HG03025 (cell line): ENCODE data around the gene RUSF1.
"Not testable (repeated sequence)": the region's sequence is repeated elsewhere in the genome, so short reads cannot be mapped to it uniquely, and the experiment has no call there.

ENCODE experiments used
- ATAC-seq: cut with Tn5 transposase; IDR thresholded peaks from one replicate; pipeline ENCODE4 v1.9.1; 2021; ENCODE audit warnings: mild to moderate bottlenecking, moderate library complexity; ENCODE audit not compliant: unreplicated experiment, low FRiP score

Gene RUSF1

DNA sequence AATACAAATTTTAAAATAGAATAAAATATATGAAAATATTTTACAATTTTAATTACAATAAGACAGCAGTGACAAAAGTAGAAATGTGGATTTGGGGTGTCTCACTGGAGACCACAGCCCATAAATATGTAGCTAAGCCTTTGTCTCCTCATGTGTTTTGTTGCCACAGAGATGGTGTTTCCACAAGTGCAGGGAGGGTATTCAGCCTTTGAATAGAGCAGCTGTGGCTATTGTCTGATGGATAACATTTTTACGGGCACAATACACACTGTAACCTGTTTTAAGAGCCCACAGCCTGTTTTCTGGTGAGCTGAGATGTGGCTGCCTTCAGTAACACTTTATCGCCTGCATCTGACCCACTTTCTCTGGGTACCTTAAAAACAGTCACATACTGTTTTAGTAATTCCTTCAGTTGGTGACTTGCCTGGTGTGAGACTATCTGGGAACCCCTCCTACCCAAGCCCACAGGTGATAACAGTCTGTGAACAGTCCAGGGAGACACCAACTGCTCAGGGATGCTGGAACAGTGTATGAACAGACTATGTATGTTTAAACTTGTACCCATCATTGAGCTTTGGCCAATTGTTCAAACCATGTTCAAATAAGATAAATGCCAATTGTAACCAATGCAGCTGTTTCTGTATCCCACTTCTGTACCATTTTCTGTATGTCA, 11.7 kb upstream of the RUSF1 start:
- ATAC-seq: no peak

DNA sequence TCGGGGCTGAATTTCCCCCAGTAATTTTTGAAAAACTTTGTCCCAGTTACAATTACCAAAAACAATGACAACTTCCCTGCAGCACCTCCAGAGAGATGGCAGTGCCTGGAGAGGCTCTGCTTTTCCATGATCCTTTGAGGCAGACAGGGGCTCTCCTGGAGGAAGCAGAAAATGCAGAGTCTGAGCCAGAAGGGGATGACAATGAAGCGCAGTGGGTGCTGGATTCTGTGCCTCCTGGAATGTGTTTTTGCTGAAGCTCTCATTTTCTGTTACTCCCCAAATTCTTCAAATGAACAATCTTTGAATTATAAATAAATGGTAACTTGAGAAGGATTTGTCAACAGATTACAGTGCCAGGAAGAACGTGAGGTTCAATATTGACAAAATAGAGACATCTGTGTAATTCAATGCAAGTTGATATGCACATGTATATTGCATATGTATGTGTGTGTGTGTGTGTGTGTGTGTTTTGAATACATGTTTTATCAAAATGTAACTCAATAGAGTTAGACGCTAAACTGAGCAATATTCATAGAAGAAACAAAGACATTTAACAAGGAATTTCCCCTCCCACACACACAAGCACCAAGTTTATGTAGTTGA, 9.7 kb upstream of the RUSF1 start:
- ATAC-seq: no peak

DNA sequence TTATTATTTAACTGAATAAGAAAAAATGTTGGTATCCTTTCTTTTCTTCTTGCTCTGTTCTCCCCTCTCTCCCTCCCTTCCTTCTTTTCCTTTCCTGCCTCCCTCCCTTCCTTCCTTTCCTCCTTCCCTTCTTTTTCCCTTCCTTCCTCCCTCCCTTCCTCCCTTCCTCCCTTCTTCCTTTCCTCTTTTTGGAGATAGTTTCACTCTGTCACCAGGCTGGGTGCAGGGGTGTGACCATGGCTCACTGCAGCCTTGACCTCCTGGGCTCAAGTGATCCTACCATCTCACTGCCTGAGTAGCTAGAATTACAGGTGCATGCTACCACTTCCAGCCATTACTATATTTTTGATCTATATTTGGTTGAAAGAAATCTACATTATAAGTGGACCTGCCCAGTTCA, 5.7 kb upstream of the RUSF1 start:
- no peak for ATAC-seq

DNA sequence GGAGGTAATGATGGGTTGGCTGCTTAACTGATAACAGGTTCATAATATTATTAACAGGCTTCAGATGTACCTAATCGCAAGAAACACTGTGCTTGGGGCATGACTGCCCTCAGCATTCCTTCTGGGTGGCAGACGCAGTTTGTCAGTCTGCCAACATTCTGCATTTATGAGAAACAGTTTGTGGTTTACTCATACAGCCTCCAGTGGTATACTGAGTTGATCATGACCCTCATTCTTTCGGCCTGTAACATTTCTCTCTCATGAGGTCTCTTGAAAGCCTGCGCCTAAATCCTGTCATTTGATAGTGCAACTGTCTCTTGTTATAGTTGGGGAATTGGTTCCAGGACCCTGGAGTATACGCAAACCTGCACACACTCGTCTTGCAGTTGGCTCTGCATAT, 4.9 kb upstream of the RUSF1 start:
- ATAC-seq: no peak

DNA sequence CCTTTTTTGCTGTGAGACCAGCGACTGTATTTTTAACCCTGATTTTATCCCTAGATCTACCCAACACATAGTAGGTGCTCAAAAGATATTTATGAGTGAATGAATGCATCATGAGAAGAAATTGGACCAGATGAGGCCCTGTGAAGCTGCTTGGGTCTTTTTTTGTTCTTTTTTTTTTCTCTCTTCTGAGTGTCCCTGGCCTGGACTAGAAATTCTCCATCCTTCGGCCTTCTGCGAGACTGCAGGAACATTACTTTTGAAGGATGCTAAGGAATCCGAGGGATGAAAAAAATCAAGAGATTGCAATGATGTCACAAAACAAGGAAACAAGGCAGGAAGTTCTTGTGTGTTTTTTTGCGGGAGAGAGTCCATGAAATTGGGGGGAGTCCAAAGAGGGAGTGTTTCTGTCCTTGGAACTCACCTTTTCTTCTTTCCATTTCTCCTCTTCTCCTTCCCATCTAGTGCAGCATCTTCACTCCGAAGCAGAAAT, 560 bp upstream of the RUSF1 start:
- ATAC-seq: no peak

DNA sequence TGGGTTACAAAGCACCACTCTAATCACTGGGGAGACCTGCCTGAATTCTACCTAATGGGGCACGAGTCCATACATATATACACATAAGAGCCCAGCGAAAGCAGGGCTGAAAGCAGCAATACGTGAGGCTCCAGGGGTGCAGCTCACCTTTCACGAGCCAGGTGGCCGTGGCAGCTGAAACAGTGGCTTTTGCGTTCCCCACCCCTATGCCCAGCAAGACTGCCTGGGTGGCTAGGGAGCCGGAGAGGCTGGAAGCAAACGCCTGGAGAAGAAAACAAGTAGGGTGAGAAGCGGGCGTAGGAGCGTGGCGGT, 618 bp downstream of the RUSF1 start:
- ATAC-seq: no peak

DNA sequence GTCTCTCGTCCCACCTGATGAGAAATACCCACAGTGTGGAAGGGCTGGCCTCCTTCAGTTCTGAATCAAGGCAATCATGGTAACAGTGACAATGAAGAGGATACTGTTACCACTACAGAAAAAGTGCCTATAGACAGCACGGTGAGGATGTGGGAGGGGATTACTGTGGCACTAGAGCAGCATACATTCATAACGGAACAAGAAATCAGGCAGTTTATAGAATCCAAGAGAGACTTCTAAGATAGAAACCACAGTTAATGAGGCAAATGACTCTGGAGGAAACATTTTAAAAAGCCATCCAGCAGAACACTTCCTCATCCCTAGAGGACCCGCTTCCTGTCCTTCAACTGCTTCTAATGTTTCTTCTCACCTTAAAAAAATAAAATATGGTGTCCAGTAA, 2.7 kb downstream of the RUSF1 start:
- ATAC-seq: no peak

DNA sequence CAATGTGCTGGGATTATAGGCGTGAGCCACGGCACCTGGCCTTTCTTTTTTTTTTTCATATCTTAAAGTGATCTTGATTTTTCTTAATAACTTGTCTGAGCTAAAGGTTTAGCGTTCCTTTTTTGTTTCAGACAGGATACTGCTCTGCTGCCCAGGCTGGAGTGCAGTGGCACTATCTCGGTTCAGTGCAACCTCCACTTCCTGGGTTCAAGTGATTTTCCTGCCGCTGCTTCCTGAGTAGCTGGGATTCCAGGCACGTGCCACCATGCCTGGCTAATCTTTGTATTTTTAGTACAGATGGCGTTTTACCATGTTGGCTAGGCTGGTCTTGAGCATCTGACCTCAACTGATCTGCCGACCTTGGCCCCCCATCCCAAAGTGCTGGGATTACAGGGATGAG, 4.0 kb downstream of the RUSF1 start:
- no peak for ATAC-seq

DNA sequence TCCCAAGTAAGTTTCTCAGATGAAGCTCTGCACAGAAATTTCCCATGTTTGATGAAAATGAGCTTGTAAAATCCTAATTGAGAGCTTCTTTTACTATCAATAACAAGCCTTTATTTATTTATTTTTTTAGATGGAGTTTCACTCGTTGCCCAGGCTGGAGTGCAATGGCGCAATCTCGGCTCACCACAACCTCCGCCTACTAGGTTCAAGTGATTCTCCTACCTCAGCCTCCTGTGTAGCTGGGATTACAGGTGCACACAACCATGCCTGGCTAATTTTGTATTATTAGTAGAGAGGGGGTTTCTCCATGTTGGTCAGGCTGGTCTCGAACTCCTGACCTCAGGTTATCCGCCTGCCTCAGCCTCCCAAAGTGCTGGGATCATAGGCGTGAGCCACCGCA, 4.6 kb downstream of the RUSF1 start:
- not testable (repeated sequence) for ATAC-seq

DNA sequence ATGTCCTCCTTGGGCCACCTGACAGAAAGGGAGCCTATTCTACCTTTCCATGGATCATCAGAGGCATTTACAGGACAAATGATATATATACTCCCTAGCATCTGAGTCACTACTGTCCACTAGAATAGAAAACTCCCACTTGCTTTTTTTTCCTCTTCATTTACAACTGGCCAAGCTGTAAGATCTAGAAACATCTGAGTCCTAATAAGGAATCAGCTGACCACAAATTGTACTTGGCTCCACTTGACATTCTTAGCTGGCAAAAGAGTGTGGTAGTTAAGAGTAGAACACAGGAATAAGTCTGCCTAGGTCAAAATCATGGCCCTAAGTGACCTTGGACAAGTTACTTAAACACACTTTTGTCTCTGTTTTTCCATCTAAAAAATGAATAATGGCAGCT, 5.2 kb downstream of the RUSF1 start:
- ATAC-seq: no peak

DNA sequence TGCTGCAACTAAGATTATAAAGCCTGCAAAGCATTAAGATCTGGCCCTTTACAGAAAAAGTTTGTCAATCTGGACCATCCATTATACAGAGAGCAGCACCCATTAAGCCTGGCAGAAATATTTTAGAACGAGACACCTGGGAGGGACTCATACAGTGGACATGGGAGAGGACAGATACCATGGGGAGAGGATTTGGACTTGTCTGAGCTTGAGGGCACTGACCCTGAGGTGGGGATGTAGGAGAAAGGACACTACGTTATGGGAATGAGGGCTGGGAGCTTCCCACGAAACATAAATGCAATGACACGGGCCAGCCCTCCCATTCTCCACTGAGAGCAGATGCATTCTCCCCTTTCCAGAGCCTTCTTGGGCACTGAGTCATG, 6.2 kb downstream of the RUSF1 start:
- no peak for ATAC-seq

DNA sequence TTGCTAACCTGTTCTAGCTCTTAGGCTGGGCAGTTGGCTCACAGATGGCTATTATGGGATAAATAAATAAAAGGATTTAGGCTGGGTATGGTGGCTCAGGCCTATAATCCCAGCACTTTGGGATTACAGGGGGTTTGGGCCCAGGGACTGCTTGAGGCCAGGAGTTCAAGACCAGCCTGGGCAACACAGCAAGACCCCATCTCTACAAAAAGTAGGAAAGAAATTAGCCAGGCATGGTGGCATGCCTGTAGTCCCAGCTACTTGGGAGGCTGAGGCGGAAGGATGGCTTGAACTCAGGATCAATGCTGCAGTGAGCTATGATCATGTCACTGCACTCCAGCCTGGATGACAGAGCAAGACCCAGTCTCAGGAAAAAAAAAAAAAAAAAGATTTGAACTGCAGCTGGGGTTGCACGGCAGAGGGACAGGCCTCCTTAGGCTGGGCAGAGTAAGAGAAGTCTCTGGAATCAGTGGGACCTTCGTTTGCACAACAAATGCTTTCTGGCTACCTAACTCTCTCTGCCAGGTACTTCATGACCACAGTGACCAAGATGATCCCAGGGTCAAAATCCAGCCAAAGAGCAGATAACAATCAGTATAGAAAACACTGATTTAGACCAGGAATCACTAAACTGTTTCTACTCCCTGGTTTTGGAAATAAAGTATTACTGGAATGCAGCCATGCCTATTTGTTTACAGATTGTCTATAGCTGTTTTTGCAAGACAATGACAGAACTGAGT, 6.8 kb downstream of the RUSF1 start:
- no peak for ATAC-seq

DNA sequence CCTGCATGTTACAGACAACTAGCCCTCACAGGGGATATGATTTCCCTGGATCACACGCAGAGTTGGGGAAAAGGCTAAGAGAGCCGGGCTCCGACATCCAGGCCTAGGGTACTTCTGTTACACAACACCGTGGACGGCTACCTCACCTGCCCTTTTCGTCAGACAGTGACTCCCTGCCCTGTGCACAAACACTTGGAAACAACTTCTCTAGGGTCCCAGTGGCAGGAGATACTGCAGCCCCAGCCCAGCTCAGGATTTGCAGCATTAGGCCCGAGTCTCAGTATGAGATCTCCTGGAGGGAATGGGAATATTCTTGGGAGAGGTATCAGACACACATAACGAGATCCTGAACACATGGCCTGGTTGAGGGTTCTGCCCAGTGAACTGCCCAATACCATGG, 8.3 kb downstream of the RUSF1 start:
- no peak for ATAC-seq

DNA sequence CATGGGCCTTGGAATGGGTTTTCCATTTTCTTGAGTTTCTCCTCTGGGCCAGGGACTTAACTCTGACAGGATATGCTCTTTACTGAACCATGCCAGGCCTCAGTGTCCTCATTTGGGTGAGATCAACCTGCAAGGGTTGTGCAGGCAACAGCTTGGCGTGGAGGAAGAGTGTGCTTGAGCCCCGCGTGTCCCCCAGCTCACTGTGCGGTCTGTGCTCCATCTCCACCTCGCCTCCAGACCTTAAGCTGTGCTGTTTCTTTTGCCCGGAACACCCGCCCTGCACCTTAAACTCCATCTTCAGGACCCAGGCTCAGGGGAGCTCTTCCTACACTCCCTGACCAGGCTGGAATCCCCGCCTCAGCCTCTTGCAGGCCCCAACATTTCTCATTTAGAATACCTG, 9.7 kb downstream of the RUSF1 start:
- no peak for ATAC-seq

DNA sequence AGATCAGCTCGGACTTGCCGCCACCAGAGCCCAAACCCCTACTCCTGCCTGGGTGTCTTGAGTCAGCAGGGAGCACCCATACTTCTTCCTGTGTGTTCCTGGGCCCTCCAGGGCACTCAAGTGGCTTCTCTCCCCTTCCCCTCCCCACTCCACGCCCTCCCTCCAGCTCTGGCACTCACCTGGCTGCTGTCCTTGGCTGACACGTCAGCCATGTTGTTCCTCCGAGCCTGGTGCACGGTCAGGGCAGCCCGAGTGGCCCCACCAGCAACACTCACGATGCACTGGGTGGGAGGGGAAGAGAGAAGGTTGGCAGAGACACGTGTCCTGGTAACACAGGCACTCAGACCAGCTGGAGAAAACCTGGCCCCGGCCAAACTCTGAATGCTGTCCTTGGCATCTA, 11.5 kb downstream of the RUSF1 start:
- no peak for ATAC-seq

DNA sequence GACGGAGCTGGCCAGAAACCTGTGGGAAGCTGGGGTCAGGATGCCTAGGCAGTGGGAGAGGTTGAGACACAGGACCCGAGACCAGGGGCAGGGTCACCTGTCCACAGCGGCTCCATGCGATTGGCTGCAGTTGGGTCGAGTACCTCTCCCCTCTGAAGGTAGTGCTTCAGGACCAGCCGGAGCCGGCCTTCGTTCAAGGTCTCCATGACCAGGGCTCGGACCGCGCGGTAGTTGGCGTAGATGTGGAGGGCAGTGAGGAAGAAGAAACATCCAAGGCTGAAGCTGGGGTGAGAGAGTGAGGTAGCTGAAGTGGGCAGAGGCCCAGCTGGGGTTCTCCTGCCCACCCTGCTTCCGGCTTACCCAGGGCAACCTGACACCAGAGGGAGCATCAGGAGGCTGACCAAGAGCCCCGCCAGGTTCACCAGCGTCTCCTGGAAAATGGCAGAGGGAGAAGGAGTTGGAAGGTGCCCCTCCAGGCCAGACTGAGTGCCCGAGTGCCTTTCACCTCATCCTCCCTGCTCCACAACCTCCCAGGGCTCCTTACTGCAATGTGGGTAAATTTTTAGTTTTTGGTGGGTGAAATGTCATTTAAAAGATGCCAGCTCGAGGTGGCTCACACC, 14.6 kb downstream of the RUSF1 start:
- ATAC-seq: no peak

DNA sequence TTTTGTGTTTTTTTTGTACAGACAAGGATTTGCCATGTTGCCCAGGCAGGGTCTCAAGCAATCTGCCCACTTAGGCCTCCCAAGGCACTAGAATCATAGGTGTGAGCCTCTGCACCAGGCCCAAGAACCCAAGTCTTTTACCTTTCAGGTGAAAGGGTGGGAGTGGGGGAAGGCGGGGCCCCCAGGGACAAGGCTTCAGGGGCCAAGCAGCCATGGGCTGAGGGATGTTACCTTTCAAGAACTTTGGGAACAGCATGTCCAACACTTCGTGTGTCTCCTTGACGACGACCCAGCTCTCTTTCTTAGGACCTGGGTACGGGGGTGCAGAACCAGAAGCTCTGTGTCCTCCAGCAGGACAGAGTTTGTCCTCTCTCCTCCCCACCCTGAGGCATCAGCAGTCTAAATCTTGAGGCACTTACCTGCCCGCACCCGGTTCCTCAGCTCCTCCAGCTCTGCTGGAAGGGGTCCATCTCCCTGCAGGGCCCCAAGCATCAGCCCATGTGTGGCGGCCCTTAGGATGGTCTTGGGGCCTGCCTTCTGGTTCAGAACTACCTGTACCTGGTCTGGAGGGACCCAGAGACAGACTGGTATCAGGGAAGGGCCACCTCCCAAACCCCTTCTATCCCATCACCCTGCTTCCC, 16.3 kb downstream of the RUSF1 start:
- no peak for ATAC-seq

DNA sequence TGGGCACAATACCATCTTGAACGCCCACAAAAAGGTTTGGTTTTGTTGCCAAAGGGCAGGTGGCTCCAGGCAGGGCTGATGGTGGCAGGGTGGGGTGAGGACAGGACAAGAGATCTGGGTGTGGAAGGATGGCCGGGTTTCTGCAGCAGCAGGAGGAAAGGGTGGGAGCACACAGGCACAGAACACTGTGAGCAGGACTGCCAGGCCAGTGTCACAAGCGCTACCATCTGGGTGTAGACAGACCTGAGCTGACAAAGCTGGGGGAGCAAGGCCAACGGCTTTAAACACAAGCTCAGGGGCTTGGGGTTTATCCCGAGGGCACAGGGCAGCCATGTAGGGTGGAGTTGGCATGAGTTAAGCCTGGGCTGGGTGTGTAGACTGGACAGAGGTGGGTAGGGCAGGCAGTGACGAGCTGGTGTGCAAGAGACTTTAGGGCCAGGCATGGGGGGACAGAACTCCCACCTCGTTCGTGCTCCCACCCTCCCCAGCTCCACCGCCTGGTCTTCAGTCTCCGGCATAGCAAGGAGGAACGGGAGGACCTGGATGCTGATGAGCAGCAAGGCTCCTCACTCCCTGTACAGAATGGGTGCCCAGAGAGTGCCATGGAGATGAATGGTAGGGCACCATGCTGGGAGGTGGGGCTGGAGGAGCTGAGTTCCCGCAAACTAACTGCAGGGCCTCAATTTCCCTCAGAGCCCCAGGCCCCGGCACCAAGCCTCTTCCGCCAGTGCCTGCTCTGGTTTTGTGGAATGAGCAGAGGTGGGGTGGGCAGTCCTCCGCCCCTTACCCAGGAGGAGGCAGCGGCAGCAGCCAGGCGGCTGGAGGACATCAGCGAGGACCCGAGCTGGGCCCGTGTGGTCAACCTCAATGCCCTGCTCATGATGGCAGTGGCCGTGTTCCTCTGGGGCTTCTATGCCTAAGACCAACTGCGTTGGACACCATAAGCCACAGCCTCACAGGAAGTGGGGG, 18.3 kb downstream of the RUSF1 start:
- no peak for ATAC-seq

DNA sequence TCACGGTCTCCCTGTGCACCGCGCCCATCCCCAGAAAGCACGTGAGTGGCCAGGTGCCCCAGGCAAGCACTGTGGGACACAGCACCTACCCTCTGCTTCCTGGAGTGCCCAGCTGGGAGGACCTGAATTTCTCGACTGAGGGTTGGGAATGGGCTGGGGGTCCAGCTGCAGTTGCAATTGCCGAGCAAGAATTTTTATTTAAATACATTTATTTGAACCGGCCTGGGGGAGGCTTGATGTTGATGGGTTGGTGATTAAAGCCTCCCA, 19.0 kb downstream of the RUSF1 start:
- ATAC-seq: no peak
